ENCODE measurements around the gene ZNF33A.

Gene ZNF33A

GRCh38 chr10:38025283-38025682 is 14.8 kb downstream of the ZNF33A start:
- H3K27me3 ChIP-seq (ENCODE audit: insufficient read depth, poor library complexity, severe bottlenecking), result no peaks in the 10 kb centered on the region
- H3K36me3 ChIP-seq (ENCODE audit: low read depth), result peaks cover 64% of the 10 kb centered on the region
- no peaks in the 10 kb centered on the region for H3K4me1 ChIP-seq (ENCODE audit: insufficient read depth, poor library complexity, severe bottlenecking)
- no peak for TF ChIP-seq CTCF (IDR thresholded peaks at IDR 0.05; ENCODE audit: poor library complexity, severe bottlenecking)
- no peaks in the 10 kb centered on the region for H3K9me3 ChIP-seq (ENCODE audit: severe bottlenecking)
- H3K27ac ChIP-seq (ENCODE audit: poor library complexity, severe bottlenecking), result no peak overlapping the region
- H3K4me3 ChIP-seq (ENCODE audit: severe bottlenecking), result no peak overlapping the region
- ATAC-seq (ENCODE audit: low read depth), result no peak
- DNase-seq (ENCODE audit: low spot score), result no peak

GRCh38 chr10:38027986-38028385 is 17.5 kb downstream of the ZNF33A start:
- ATAC-seq (ENCODE audit: low read depth) (no peak), DNase-seq (ENCODE audit: low spot score) (no peak)
- Histone ChIP-seq H3K36me3 (ENCODE audit: low read depth) (peaks cover 48% of the 10 kb centered on the region), H3K27ac (ENCODE audit: poor library complexity, severe bottlenecking) (no peak overlapping the region), H3K4me3 (ENCODE audit: severe bottlenecking) (no peak overlapping the region), H3K4me1 (ENCODE audit: insufficient read depth, poor library complexity, severe bottlenecking) (no peaks in the 10 kb centered on the region), H3K9me3 (ENCODE audit: severe bottlenecking) (no peaks in the 10 kb centered on the region), H3K27me3 (ENCODE audit: insufficient read depth, poor library complexity, severe bottlenecking) (no peaks in the 10 kb centered on the region)
- TF ChIP-seq CTCF (IDR thresholded peaks at IDR 0.05; ENCODE audit: poor library complexity, severe bottlenecking), result no peak

DNA sequence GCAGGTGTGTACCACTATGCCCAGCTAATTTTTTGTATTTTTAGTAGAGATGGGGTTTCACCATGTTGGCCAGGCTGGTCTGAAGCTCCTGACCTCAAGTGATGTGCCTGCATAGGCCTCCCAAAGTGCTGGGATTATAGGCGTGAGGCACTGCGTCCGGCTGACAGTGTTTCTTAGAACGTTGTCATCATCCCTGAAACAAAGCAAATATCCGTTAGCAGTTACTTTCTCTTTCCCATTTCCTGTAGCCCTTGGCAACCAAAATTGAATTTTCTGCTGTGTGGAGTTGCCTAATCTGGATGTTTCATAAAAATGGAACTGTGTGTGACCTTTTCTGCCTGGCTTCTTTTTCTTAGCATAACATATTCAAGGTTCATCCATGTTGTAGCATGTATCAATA is 22.4 kb downstream of the ZNF33A start:
- DNase-seq (ENCODE audit: low spot score), result no peak
- peaks cover 35% of the 10 kb centered on the region for H3K36me3 ChIP-seq (ENCODE audit: low read depth)
- H3K4me3 ChIP-seq (ENCODE audit: severe bottlenecking), result no peak overlapping the region
- no peaks in the 10 kb centered on the region for H3K9me3 ChIP-seq (ENCODE audit: severe bottlenecking)
- no peak for ATAC-seq (ENCODE audit: low read depth)
- H3K4me1 ChIP-seq (ENCODE audit: insufficient read depth, poor library complexity, severe bottlenecking), result no peaks in the 10 kb centered on the region
- no peaks in the 10 kb centered on the region for H3K27me3 ChIP-seq (ENCODE audit: insufficient read depth, poor library complexity, severe bottlenecking)
- H3K27ac ChIP-seq (ENCODE audit: poor library complexity, severe bottlenecking), result no peak overlapping the region
- TF ChIP-seq CTCF (IDR thresholded peaks at IDR 0.05; ENCODE audit: poor library complexity, severe bottlenecking), result no peak

GRCh38 chr10:38038107-38038931 is 27.8 kb downstream of the ZNF33A start:
- DNase-seq (ENCODE audit: low spot score), result no peak
- Histone ChIP-seq H3K27ac (ENCODE audit: poor library complexity, severe bottlenecking) (no peak overlapping the region), H3K27me3 (ENCODE audit: insufficient read depth, poor library complexity, severe bottlenecking) (no peaks in the 10 kb centered on the region), H3K36me3 (ENCODE audit: low read depth) (peaks cover 27% of the 10 kb centered on the region; the same call in 1 of the 2 replicates), H3K4me1 (ENCODE audit: insufficient read depth, poor library complexity, severe bottlenecking) (no peaks in the 10 kb centered on the region), H3K4me3 (ENCODE audit: severe bottlenecking) (no peak overlapping the region), H3K9me3 (ENCODE audit: severe bottlenecking) (no peaks in the 10 kb centered on the region)
- no peak for ATAC-seq (ENCODE audit: low read depth)
- TF ChIP-seq CTCF (IDR thresholded peaks at IDR 0.05; ENCODE audit: poor library complexity, severe bottlenecking), result no peak

- ATAC-seq (ENCODE audit: low read depth) (no peak), DNase-seq (ENCODE audit: low spot score) (no peak)
- no peaks in the 10 kb centered on the region for H3K9me3 ChIP-seq (ENCODE audit: severe bottlenecking)
- no peaks in the 10 kb centered on the region for H3K27me3 ChIP-seq (ENCODE audit: insufficient read depth, poor library complexity, severe bottlenecking)
- no peak overlapping the region for H3K27ac ChIP-seq (ENCODE audit: poor library complexity, severe bottlenecking)
- peaks cover 24% of the 10 kb centered on the region; the same call in 1 of the 2 replicates for H3K36me3 ChIP-seq (ENCODE audit: low read depth)
- H3K4me3 ChIP-seq (ENCODE audit: severe bottlenecking), result no peak overlapping the region
- no peak for TF ChIP-seq CTCF (IDR thresholded peaks at IDR 0.05; ENCODE audit: poor library complexity, severe bottlenecking)
- no peaks in the 10 kb centered on the region for H3K4me1 ChIP-seq (ENCODE audit: insufficient read depth, poor library complexity, severe bottlenecking)
Observed at GRCh38 chr10:38038932-38039245, 28.4 kb downstream of the ZNF33A start.

Data from RWPE2 (cell line).